GM19238 (cell line): Measurements from ENCODE around the gene TUBA4B.

Experiments used
- DNase-seq: peaks from one replicate; pipeline ENCODE4 v3.0.0; 2011; ENCODE audit warnings: low spot score; ENCODE audit not compliant: insufficient read length

Gene TUBA4B

DNA sequence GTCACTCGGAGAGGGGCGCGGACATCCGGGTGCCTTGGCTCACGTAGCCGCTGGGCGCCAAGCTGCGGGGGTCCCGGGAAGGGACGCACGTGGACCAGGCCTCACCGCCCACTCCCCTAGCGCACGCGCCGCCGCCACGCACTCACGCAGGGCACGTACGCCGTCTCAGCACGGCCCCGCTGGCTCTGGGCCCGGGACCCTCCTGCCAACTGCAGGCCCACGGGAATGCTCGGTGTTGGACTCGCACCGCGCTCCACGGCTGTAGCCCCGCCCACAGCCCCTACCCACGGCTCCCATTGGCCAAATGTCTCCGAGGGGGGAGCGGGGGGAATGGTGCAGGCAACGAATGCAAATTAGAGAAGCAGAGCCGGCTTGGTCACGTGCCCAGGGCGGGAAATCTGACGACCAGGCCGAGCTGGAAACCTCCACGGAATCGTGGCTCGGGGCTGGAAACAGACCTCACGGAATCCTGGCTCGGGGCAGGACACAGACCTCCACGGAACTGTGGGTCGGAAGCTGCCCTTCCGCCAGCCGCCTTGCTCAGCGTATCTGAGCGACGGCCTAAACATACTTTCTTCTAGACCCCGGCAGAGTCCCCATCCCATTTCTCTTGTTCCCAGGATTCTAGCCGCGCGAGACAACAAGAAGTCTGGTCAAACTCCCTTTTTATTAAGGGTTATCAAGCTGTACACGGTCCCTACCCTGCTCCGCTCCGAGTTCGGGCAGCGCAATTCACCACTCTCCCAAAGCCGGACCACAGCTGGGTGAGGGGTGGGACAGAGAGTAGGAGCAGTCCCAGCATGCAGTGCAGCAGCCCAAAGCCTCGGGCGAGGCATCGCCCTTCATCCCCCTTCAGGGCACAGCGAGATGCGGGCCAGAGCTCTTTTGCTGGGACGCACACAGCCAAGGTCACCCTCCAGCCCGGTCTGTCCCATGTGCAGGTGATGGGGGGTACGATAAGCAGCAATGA, 34.0 kb upstream of the TUBA4B start, which contains the start of gene ABCB6:
Gene ABCB6 (minus strand): TSS at position 227 of the 970 bp plus-strand sequence. CDS start 285 bp downstream, outside the sequence.
- DNase-seq, result peak; percentile 96

DNA sequence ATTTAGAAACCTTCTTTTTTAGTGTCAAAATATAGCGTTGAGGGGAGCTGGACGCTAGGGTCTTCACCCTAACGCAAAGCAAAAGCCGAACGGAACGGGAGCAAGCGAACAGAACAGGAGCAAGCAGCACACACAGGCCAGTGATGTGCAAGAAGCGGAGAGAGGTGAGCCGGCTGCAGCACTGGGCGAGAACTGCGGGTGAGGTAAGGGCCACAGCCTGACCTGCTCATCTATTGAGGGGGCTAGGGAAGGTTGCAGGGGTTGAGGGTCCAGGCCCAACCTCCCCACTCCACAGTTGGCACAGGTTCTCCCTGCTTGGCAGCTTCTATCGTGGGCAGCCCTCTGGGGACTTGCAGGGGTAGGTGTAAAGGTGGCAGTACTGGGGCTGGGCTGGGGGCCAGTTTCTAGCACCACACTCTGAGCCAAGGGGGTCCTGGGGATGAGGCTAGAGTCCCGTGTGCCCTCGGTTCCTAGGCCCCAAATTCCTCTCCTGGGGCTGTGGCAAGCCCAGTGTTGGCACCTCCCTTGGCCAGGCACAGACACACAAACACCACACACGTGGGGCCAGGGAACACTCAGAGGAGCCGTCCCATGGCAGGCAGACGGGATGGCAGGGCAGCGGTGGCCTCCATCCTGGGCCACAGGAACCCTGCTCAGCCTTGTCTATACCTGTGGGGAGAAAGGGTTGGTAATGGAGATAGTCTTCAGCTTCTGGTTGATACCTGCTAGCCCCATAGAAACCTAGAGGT, 33.1 kb upstream of the TUBA4B start:
- DNase-seq, result no peak

DNA sequence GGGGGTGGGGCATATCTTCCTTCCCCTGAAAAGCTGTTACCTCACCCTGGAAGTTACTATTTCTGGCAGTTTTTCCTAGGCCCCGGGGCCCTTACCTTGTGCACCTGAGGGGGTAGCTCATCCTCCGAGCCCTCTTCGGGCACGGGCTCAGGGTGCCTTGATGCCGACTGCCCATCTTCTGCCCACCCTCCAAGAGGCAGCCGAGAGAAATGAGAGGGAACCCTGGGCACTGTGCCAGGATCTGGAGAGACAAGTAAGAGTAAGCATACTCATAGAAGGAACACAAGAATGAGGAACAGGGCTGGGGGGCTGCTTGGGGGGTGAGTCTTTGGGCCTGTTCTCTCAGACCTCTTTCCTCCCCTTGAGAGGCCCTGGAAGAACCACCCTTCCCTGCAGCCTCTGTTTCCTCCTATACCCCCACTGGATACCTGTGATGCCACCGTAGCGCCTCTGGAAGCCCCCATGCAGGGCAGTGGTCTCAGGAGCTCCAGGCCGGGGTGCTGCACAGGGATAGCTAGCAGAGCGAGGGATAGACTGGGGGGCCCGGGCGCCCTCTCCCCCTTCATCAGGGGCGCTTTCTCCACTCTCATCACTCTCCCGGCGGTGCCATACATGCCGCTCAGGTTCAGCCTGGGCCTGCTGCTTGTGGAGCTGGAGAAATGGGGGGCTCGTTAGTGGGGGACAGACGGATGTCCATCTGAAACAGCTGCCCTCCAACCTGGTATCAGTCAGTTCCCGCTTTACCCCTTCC, 32.2 kb upstream of the TUBA4B start:
- no peak for DNase-seq

DNA sequence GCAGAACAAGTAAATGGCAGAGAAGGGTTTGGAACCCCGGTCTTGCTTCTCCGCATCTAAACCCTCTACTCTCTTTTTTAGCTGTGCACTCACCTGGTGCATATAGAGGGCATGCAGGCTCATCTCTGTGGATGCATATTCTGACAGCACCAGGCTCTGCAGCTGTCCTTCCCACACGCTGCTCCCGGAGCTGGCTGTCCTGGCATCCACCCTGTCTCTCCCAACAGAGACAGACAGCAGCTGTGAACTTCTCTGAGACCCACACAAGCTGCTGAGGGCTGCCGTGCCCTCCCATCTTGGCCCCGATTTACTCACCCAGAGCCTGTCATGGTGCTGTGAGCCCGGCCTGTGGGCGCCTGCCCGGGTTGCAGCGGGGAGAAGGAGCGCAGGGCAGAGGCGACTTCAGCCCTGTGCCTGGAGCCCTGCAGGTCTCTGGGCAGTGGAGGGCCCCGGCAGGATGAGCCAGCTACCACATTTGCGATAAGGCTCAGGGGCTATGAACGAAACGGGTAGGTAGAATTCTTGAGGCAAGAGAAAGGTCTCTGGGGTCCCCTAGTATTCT, 31.0 kb upstream of the TUBA4B start:
- DNase-seq, result no peak

DNA sequence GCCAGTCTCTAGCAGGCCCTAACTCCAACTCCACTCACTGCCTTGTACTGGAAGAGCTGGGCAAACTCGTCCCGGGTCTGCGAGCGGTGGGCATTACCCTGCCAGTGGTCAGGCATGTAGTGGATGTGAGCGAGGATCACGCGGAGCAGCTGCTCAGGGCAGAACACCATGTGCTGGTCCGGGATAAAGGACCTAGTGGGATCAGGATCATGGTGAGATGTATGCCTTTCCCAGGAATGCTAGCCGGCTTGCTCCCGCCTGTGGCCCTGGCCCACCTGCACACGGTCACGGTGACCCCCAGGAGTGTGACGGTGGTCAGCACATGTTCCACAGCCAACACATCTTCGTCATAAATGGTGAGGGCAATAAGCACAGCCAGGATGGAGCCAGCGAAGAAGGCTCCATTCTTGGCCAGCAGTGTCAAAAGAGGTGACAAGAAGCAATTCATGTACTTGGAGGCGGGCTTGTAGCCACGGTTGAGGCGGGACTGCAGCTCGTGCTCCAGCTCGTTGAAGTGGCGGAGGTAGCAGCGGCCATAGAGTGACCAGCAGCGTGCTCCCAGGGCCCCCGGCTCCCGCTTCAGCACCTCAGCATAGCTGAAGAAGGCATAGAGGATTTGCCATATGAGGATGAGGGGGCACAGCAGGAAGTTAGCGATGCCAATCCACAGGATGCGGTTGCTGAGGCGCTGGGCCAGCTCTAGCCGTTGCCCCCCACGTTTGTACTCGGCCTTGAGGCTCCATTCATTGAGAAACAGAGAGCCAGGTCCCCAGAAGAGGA, 29.0 kb upstream of the TUBA4B start:
- no peak for DNase-seq

DNA sequence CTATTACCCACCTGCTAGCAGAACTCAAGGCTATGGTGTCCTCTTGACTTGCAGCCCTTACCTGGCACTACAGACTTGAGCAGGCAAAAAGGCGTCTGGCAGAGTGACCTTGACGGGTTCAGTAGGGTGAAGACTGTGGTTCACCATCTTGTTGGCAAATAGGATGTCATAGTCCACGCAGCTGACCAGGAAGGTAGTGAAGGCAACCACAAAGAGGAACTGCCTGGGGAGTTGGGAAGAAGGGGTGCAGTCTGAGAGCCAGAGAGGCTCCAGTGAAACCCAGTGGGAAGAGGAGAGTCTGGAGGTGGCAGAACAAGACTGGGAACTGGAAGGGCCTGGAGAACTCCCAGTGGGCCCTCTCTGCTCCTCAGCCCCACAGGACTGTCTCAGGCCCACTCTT, 27.7 kb upstream of the TUBA4B start:
- no peak for DNase-seq

DNA sequence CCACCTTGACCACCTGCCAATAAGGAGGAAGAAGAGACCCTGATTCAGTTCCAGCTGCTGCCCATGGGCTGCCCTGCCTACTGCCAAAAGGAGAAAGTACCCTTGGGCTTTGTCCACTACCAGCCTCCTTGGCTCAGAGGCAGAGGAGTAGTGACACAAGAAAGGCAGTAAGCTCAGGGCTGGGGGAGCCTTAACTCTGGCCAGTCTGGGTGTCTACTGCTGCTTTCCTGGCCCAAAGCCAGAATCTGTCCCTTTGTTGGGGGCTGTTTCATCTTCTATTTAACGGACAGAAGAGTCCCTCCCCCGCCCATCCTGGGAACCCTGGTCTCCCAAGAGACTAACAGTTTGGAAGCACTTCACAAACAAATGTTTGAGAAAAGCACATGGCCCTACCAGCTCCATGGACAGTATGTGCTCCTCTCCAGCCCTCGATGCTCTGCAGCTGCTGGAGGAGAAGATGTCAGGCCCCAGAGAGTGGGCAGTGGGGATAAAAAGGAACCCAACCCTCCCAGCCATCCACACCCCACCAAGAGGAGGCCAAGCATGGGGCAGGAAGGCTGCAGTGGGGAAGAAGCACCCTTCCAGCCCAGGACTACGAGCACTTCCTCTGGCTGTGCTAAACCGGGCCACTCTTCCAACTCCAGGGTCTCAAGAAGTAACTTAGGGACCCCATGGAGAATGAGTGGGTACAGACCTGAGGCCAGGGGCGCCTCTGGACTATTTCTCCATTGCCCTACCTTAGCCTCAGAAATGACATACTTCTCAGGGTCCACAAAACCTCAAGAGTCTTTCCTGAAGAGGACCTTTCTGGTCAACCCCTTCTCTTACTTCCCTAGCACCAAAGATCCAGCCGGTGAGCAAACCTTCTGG, 24.8 kb upstream of the TUBA4B start:
- no peak for DNase-seq

DNA sequence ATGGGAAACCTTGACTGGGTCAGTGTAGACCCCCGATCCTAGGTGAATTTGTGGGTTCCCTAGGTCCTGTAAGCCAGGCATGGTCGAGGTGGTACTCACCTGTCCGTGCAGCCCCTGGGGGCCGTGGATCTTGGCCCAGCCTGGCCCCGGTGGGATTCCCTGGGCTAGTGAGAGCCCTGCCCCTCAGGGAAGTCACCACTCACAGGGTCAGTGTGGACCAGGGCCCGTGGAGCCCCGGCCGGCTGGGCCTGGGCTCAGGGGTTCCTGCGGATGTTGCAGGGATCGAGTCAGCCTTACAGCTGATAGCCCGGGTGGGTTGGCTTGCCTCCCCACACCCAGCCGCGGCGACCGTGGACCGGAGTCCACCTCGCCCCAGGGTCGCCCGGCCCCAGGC, 24.1 kb upstream of the TUBA4B start:
- no peak for DNase-seq

DNA sequence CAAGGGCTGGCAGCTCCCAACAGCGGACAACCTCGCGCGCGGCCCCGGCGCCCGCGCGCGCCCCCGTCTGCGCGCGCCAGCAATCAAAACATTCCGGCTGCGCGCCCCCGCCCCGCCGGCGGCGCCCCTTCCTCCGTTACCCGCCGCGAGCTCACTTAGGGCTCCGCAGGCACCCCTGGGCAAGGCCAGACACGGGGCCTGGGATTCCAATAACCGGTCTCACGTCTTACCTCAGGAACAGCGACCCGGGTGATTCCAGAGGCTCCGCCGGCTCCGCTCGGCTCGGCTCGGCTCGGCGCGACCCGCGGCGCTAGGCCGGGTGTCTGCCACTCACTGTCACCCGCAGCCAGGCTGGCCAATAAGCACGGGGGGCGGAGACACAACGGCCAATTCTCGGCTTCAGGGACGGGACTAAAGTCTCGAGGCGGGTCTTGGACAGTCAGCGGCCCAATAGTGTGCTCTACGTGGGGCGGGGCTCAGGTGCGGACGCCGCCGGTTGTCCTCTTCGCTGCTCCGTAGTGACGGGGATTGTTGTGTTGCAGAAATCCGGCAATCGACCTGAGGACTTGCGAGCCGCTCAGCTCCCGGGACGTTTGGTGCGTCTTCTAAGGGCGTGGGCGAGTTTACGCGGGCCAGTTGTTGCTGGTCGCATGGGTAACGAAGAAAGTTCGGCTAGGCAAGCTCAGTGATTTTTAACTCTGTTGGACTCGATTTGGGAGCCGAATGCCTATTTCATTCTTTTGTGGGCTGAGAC, 23.6 kb upstream of the TUBA4B start, which contains the start of the genes ANKZF1 and ATG9A:
Gene ANKZF1 (plus strand): TSS at position 502 of the 754 bp plus-strand sequence. CDS start 452 bp downstream, outside the sequence.
Gene ATG9A (minus strand): TSS at position 332 of the 754 bp plus-strand sequence. CDS start 1,612 bp downstream, outside the sequence.
- DNase-seq, result peak; percentile 100

DNA sequence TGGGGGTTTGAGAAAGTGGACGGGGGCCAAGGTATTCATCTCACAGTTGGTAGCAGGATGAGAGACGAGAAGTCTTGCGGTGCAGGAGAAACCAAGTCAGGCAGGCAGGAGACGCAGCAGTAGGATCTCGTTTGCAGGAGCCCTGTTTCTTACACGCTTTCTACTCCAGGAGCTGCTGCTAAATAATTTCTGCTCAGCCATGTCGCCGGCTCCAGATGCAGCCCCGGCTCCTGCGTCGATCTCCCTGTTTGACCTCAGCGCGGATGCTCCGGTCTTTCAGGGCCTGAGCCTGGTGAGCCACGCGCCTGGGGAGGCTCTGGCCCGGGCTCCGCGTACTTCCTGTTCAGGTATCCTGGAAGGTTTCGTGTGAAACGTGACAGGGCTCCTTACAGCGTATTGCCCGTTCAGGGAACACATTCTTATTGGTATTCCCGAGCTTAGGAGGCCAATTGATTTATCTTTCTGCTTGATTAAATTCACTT, 22.9 kb upstream of the TUBA4B start:
- DNase-seq, result no peak

DNA sequence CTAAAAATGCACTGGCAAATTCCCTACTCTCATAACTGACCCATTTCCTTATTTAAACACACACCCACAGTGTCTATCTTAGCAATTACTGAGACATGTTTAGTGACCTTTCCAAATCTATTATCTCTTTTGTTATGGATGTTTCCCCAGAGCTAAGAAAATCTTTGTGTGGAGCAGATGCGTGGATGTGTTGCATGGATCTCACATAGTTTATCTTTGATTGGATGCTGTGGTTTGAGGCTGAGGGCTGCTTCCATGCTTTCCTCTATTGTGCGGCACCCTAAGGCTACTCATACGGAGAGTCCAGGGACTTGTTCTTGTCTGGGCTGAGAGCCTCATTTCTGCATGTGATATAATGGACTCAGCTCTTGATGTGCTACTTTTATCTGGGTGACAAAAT, 18.7 kb upstream of the TUBA4B start:
- DNase-seq, result no peak

DNA sequence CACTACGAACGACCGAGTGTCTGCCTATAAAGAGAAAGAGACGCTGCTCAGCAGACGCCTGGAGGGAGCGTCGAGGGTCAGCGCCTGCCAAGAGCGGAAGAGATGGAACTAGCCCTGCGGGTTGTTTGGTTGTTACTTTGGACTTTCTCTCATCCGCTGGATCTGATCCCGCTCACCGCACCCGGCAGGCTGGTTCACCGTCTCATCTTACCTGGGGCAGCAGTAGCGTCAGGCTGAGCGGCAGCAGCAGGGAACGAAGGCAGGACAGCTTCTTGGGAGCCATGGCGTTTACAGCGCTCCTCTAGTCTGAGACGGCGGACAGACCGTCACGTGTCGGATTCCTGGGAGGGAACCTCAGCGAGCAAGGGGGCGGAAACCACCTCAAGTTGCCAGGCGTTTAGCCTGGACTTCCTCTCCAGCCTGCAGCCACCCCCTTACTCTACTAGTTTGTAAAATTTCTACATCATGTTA, 9.7 kb upstream of the TUBA4B start:
- no peak for DNase-seq

DNA sequence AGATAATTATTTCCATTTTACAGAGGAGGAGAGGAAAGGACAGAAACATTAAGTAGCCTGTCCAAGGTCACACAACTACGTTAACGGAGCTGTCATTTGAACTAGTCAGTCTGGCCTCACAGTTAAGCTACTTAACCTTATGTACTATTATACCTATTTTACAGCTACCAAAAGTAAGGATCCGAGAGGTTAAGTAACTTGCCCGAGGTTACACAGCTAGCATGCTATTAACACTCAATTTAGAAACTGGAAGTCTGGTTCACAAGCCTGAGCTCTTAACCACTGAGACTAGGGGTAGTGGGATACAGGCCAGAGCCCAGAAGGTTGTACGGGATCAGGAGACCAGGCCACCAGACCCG, 8.3 kb upstream of the TUBA4B start:
- DNase-seq, result no peak

DNA sequence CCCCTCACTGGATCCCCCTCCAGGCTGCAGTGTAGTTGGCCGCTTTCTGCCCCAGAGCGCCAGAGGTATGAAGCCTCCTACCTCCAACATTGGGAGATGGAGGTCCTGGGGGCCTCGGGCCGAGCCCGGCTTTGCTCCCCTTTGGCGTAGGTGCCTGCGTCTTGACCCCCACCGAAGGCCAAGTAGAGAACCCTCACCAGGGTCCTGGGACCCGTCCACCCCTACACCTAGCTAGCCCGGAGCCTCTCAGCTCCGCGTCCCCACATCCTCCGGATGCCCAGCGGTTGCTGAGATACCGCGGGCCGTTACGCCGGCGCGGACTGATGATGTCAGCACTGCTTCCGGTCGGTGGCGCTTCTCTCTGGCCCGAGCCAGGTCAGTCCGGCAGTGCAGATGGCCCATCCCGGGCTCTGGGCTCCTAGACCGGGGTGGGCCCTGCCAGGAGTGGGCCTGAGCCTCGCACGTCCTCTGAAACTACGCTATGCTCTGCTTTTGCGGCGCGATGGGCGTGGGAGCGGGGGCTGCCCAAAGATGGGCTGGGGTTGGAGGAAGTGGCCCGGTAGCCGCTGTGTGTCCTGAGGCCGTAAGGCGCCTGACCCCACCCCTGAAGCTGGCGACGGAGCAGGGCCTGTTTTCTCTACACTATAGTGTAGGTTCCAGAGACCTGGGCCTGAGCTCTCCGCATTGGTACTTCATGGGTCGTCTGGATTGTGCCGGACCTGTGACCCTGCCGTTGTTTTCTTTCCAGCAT, 7.7 kb upstream of the TUBA4B start, which contains the start of the genes GLB1L and STK16:
Gene GLB1L (minus strand): TSS at position 297 of the 751 bp plus-strand sequence. CDS start 1,871 bp downstream, outside the sequence.
Gene STK16 (plus strand): TSS at position 332 of the 751 bp plus-strand sequence. CDS start 521 bp downstream, outside the sequence.
- DNase-seq, result peak; percentile 96

DNA sequence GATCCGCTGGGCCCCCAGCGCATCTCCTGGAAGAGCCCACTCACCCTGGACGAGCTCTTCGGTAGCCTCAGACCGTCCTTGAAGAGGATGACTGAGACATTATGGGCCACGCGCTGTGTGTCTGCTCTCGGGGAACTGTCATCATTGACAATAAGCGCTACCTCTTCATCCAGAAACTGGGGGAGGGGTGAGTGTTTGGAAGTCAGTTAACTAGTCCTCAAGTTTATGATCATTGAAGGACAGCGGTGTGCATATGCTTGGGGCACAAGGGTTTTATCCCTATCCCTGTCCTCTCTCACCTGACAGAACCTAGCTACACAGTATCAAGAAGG, 7.2 kb upstream of the TUBA4B start:
- no peak for DNase-seq

DNA sequence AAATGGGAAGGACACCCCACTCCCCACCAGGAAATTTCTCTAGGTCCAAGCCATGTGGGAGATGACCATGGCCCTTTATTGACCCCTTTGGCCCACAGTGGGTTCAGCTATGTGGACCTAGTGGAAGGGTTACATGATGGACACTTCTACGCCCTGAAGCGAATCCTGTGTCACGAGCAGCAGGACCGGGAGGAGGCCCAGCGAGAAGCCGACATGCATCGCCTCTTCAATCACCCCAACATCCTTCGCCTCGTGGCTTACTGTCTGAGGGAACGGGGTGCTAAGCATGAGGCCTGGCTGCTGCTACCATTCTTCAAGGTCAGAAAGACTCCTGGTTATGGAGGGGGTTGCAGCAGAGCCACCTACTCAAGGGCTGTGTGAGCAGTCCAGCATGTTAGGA, 6.5 kb upstream of the TUBA4B start:
- DNase-seq, result no peak
